ENCODE results near the gene COLQ.

DNA sequence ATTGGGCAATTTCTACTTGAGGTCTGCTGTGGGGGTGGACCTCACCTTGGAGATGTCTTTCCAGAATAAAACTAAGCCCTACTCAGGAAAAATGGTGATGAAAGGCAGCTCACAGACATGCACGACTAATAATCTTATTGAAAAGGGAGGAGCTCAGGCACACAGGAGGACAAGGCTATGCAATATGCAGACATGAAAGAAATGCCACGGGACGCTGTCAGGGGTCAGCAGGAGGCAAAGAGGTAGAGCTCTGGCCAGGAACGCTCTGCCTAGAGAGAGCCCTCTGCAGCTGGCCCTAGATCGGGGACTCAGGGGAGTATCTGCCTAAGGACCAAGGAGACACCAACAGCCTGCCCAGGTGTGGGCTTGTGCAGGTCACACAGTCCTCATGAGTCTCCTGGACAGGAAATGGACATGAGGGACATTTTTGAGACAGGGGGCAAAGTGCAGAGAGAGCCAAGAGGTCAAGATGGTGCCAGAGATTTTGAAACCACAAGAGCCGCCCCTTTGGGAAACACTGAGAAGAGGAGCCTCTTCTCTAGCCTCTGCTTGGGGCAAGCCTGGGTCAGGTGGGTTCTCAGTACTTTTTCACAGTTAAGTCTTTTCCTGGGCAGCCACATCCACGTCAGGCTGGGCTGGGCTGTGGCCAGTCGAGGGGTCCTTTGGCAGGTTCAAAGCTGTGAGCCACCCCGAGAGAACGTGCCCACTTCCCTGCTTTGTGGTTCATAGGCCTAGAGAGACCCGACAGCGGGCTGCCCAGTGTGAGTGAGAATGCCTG is 70.9 kb downstream of the COLQ start:
- TF ChIP-seq SPI1 (IDR thresholded peaks at IDR 0.05; ENCODE audit: low read depth, low read length): no peak
- no peak for TF ChIP-seq POLR2A (IDR thresholded peaks at IDR 0.05; ENCODE audit: low read depth, low read length)
